Panc1 (cell line): ENCODE results near the gene CLCN4. TPM values are rescaled to one million over a fixed set of nuclear protein-coding genes. Genes with fewer than 3 reads are reported as not detected.

Source experiments
- ATAC-seq: fragments of 200-7000 bp; cut with Tn5 transposase; 2 replicates; pipeline ENCODE4 v1.9.1; 2020; ENCODE audit warnings: mild to moderate bottlenecking, moderate library complexity
- BruUV-seq: library from RNA; stranded (reverse); fragments of 400-500 nt; replicated peaks from 2 replicates; lab custom pipeline; 2021; lab: Mats Ljungman, UMichigan
- CTCF ChIA-PET: fragments of 300-600 bp; sonication (Branson Sonifier 250); formaldehyde crosslinking; loops from one replicate; lab custom pipeline; 2022; ENCODE audit warnings: antibody characterized with exemption; lab: Charles Lee
- POLR2A ChIA-PET: fragments of 300-600 bp; sonication (Branson Sonifier 250); formaldehyde crosslinking; loops from one replicate; lab custom pipeline; 2022; ENCODE audit warnings: antibody characterized with exemption; lab: Charles Lee
- DNase-seq: peaks from one replicate; pipeline ENCODE4 v3.0.0-alpha.2; 2010; ENCODE audit warnings: low read depth, low spot score
- H3K27ac ChIP-seq: 2 replicates; pipeline ENCODE4 v1.5.1; 2011; ENCODE audit warnings: mild to moderate bottlenecking, low read length, inconsistent platforms
- H3K27me3 ChIP-seq: fragments of 200-500 bp; sonication (Bioruptor generic); 2 replicates; pipeline ENCODE4 v1.6.0; 2014; ENCODE audit warnings: low read length, inconsistent platforms; ENCODE audit not compliant: control insufficient read depth, insufficient read depth
- H3K36me3 ChIP-seq: fragments of 200-500 bp; sonication (Bioruptor generic); 2 replicates; pipeline ENCODE4 v1.5.1; 2014; ENCODE audit warnings: inconsistent platforms, mild to moderate bottlenecking, low read length, moderate library complexity; ENCODE audit not compliant: control insufficient read depth, insufficient read depth
- H3K4me1 ChIP-seq: 2 replicates; pipeline ENCODE4 v1.5.1; 2011; ENCODE audit warnings: inconsistent platforms, mild to moderate bottlenecking, low read length, moderate library complexity; ENCODE audit not compliant: control insufficient read depth, insufficient read depth
- H3K4me3 ChIP-seq, 2 experiments: 2 replicates each; pipeline ENCODE4 v1.5.1; 2011 to 2012; ENCODE audit warnings: low read depth in 2 of 2, low read length in 2 of 2, mild to moderate bottlenecking in 2 of 2, inconsistent platforms in 1 of 2, moderate library complexity in 1 of 2
- H3K9me3 ChIP-seq: fragments of 200-500 bp; sonication (Bioruptor generic); 2 replicates; pipeline ENCODE4 v1.5.1; 2014; ENCODE audit warnings: low read depth, mild to moderate bottlenecking, inconsistent platforms, low read length, moderate library complexity; ENCODE audit not compliant: control insufficient read depth, insufficient read depth
- POLR2AphosphoS5 ChIP-seq: IDR thresholded peaks from 2 replicates; pipeline ENCODE4 v1.6.1; 2012; ENCODE audit warnings: mild to moderate bottlenecking, low read depth, low read length, moderate library complexity
- SIN3A ChIP-seq: IDR thresholded peaks from 2 replicates; pipeline ENCODE4 v1.6.1; 2012; ENCODE audit warnings: low read depth, mild to moderate bottlenecking, low read length, moderate library complexity, borderline replicate concordance; ENCODE audit not compliant: insufficient read depth
- TCF7L2 ChIP-seq: IDR thresholded peaks from 2 replicates; pipeline ENCODE4 v1.6.1; 2011; ENCODE audit warnings: mild to moderate bottlenecking, low read depth, low read length, inconsistent platforms
- in situ Hi-C: cut with HindIII; loops from 2 replicates; pipeline ENCODE4 v1.10.0; 2016; ENCODE audit warnings: low sequenced_read_pairs, low pct_unique_long_range_greater_than_20kb
- intact Hi-C: fragments of 100-400 bp; cut with micrococcal nuclease; formaldehyde crosslinking; loops from one replicate; pipeline ENCODE4 v1.10.0; 2022; ENCODE audit not compliant: unreplicated experiment
- total RNA-seq: library from RNA; stranded (reverse); gene quantifications from one replicate; pipeline ENCODE4 v1.2.1, GENCODE V29; 2021; ENCODE audit not compliant: unreplicated experiment
- TF ChIP-seq, protein P1 (sequence below), 2 experiments: IDR thresholded peaks; 2 replicates each; pipeline ENCODE4 v1.6.1; 2011 to 2012; ENCODE audit warnings: low read depth in 2 of 2, control low read depth in 1 of 2, low read length in 1 of 2, mild to moderate bottlenecking in 1 of 2, moderate library complexity in 1 of 2; ENCODE audit not compliant: insufficient read depth in 1 of 2
- TF ChIP-seq, protein P2 (sequence below): fragments of 450-650 bp; IDR thresholded peaks from 2 replicates; pipeline ENCODE4 v1.5.1; 2017; ENCODE audit warnings: mild to moderate bottlenecking

CLCN4 gene
- total RNA-seq, 1 experiment from 2014 or later: 2.5 TPM

DNA sequence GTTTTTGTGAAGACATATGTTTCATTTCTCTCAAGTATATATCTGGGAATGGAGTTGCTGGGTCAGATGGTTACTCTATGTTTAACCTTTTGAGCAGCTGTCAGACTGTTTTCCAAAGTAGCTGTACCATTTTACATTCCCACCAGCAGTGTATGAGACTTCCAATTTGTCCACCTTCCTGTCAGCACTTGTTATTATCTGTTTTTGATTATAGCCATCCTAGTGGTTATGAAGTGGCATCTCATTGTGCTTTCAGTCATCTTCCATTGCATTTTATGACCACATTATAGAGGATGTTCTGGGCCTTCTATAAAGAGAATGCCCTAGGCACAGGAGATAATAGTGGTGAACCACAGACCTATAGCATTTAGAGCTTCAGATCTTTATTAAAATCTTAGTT, 39.2 kb downstream of the CLCN4 start:
- DNase-seq (no peak), ATAC-seq (no peak)
- intact Hi-C loops: loop anchor here (10.0 kb wide), 2 partner anchors 129 to 529 kb away; no protein-coding TSS in a partner anchor
- Histone ChIP-seq H3K9me3 (no peaks in the 10 kb centered on the region), H3K36me3 (no peaks in the 10 kb centered on the region), H3K4me1 (no peaks in the 10 kb centered on the region), H3K27me3 (no peaks in the 10 kb centered on the region), H3K27ac (no peak overlapping the region), H3K4me3 (no peak overlapping the region)
- TF ChIP-seq, protein P1, sequence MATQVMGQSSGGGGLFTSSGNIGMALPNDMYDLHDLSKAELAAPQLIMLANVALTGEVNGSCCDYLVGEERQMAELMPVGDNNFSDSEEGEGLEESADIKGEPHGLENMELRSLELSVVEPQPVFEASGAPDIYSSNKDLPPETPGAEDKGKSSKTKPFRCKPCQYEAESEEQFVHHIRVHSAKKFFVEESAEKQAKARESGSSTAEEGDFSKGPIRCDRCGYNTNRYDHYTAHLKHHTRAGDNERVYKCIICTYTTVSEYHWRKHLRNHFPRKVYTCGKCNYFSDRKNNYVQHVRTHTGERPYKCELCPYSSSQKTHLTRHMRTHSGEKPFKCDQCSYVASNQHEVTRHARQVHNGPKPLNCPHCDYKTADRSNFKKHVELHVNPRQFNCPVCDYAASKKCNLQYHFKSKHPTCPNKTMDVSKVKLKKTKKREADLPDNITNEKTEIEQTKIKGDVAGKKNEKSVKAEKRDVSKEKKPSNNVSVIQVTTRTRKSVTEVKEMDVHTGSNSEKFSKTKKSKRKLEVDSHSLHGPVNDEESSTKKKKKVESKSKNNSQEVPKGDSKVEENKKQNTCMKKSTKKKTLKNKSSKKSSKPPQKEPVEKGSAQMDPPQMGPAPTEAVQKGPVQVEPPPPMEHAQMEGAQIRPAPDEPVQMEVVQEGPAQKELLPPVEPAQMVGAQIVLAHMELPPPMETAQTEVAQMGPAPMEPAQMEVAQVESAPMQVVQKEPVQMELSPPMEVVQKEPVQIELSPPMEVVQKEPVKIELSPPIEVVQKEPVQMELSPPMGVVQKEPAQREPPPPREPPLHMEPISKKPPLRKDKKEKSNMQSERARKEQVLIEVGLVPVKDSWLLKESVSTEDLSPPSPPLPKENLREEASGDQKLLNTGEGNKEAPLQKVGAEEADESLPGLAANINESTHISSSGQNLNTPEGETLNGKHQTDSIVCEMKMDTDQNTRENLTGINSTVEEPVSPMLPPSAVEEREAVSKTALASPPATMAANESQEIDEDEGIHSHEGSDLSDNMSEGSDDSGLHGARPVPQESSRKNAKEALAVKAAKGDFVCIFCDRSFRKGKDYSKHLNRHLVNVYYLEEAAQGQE (IDR thresholded peaks at IDR 0.05; ENCODE audit: insufficient read depth in 1 of 2, low read depth in 2 of 2, low read length in 1 of 2): no peak
- TF ChIP-seq POLR2AphosphoS5 (no peak), SIN3A (no peak), TCF7L2 (no peak)
- TF ChIP-seq, protein P2, sequence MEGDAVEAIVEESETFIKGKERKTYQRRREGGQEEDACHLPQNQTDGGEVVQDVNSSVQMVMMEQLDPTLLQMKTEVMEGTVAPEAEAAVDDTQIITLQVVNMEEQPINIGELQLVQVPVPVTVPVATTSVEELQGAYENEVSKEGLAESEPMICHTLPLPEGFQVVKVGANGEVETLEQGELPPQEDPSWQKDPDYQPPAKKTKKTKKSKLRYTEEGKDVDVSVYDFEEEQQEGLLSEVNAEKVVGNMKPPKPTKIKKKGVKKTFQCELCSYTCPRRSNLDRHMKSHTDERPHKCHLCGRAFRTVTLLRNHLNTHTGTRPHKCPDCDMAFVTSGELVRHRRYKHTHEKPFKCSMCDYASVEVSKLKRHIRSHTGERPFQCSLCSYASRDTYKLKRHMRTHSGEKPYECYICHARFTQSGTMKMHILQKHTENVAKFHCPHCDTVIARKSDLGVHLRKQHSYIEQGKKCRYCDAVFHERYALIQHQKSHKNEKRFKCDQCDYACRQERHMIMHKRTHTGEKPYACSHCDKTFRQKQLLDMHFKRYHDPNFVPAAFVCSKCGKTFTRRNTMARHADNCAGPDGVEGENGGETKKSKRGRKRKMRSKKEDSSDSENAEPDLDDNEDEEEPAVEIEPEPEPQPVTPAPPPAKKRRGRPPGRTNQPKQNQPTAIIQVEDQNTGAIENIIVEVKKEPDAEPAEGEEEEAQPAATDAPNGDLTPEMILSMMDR: no peak
- CTCF ChIA-PET: no interaction called here
- BruUV-seq: no TSS peak
- POLR2A ChIA-PET: no interaction called here
- in situ Hi-C loops: no loop called here

- intact Hi-C loops (loop anchor here (10.0 kb wide), 2 partner anchors 127 to 527 kb away; no protein-coding TSS in a partner anchor), in situ Hi-C loops (no loop called here)
- Histone ChIP-seq H3K9me3 (no peaks in the 10 kb centered on the region), H3K27ac (no peak overlapping the region), H3K4me1 (no peaks in the 10 kb centered on the region), H3K36me3 (no peaks in the 10 kb centered on the region), H3K4me3 (no peak overlapping the region), H3K27me3 (no peaks in the 10 kb centered on the region)
- ChIA-PET POLR2A (no interaction called here), CTCF (no interaction called here)
- BruUV-seq: no TSS peak
- DNase-seq (no peak), ATAC-seq (no peak)
- no peak for TF ChIP-seq SIN3A
- TF ChIP-seq, protein P1 (IDR thresholded peaks at IDR 0.05; ENCODE audit: insufficient read depth in 1 of 2, low read depth in 2 of 2, low read length in 1 of 2): no peak
- TF ChIP-seq POLR2AphosphoS5: no peak
- TF ChIP-seq, protein P2: no peak
- TF ChIP-seq TCF7L2: no peak
Observed at GRCh38 chrX:10197279-10198210, 40.8 kb downstream of the CLCN4 start.
